ENCODE data around the gene DPM1.

Gene DPM1

DNA sequence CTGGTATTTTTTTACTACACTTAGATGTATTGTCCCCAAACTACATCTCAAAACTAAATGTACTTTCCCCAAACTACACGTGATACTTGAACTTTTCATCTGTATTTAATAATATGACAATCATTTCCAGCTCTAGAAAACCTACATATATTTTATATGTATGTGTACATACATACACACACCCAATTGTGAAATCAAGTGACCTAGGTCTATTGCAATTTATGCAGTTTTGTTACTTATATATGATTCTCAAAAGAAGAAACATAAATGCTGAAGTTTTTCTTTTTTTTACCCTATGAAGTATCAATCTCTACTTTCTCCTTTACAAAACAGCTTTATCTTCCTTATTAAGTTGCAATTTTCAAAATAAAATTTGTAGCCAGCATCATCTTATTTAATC is 31.8 kb downstream of the DPM1 start:
- Mint-ChIP-seq H3K9me3 (no peaks in the 10 kb centered on the region), H3K4me3 (no peak overlapping the region), H3K27ac (no peak overlapping the region), H3K4me1 (peaks cover 74% of the 10 kb centered on the region), H3K27me3 (no peaks in the 10 kb centered on the region)
- ATAC-seq (no peak), DNase-seq (no peak)

DNA sequence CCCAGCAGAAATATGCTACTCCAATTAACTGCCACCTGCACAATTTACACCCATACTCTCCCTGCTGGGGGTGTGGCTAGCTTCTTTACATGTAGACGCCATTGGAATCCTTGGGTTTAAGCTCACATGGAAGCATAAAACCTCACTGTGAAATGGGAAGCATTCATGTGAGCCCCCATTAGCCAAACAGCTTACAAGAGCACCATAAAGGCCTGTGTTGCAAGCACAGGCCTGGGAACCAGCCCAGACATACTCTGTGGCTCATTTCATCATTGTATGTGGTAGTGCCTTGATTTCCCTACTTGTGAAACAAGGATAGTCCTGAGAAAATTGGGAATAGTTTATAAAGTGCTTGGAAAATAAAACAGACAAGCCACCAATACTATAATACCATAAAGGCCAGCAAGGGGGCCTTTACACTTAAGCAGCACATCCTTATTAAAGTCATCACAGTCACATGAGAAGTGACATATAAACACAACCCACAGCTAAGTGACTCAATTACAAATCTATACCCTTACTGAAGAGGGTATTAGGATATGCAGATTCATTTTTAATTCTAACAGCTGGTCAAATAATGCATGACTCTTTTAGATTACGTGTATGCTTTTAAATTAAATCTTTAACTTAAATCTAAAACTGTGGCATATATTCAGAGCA is 33.9 kb downstream of the DPM1 start:
- Mint-ChIP-seq H3K4me1 (peaks cover 90% of the 10 kb centered on the region), H3K27me3 (no peaks in the 10 kb centered on the region), H3K27ac (peak overlapping the region in 1 of 2 donors; percentile 91), H3K9me3 (no peaks in the 10 kb centered on the region), H3K4me3 (no peak overlapping the region)
- DNase-seq (no peak), ATAC-seq (no peak)

DNA sequence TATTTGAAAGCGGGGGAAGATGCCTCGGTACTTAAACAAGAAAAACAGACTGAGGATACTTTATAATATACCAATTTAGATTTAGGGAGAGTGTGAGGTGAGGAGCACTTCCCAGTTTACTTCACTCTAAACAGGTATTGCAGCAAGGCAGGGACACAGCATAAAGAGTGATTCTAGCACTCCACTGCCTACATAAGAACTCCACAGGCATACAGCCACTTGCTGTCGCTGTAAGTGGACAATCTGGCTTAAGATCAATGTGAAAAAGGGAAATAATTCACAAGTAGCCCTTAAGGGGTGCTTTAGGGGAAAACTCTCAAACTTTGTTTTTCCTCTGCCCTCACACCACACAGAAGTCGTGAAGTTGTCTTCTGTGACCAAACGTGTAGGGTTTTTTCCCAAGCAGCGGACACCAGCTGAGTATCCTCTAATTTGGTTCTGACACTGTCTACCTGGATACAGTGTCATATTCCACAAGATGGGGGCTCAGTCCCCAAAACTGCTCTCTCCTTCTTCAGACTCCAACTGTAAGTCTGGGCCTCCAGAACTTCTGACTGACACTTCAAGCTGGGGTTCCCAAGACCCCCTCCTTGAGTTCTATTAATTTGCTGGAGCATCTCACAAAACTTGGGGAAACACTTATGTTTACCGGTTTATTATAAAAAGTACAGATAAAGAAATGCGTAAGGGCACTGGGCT is 36.4 kb downstream of the DPM1 start:
- no peaks in the 10 kb centered on the region for H3K9me3 Mint-ChIP-seq
- no peaks in the 10 kb centered on the region for H3K27me3 Mint-ChIP-seq
- ATAC-seq (no peak), DNase-seq (no peak)
- peak overlapping the region in 1 of 2 donors; percentile 58 for H3K27ac Mint-ChIP-seq
- no peak overlapping the region for H3K4me3 Mint-ChIP-seq
- peaks cover 89% of the 10 kb centered on the region for H3K4me1 Mint-ChIP-seq

DNA sequence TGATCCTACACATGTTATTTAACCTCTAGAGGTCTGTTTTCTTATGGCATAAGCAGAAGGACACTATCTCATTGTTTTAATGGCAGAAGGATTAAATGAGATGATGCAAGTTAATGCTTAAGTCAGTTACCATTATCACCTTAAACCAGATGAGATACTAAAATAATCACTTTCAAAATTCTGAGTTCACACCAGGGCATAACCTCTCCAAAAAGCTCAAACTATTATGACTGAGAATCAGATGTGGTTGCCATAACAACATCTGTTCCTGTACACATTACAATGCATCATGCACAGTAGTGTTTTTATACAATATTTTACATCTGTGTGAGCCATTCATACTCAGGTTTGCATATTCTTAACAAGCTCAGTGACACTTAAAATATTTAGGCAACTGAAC is 37.3 kb downstream of the DPM1 start:
- DNase-seq (no peak), ATAC-seq (peak; percentile 82)
- Mint-ChIP-seq H3K4me3 (no peak overlapping the region), H3K27ac (peak overlapping the region in 1 of 2 donors; percentile 28), H3K4me1 (peaks cover 90% of the 10 kb centered on the region), H3K27me3 (no peaks in the 10 kb centered on the region), H3K9me3 (no peaks in the 10 kb centered on the region)

DNA sequence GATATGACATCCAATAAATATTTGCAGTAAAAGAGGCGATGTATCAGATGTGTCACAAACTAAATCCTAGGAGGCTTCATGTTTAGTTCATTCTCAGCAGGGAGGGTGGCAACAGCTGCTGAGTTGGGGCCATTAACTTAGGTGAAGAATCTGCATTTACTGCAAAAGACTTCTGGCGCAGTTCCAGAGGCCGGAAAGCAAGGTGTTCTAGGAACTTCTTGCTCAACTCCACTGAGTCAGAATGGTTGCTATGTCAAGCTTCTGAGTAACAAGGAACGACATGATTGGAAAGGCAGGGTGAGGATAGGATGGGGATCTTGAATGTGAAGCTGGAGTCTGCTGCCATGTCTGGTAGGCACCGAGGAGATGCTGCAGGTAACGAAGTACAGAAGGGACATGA is 38.8 kb downstream of the DPM1 start:
- no peaks in the 10 kb centered on the region for H3K27me3 Mint-ChIP-seq
- no peak overlapping the region for H3K4me3 Mint-ChIP-seq
- ATAC-seq (no peak), DNase-seq (no peak)
- peak overlapping the region in 1 of 2 donors; percentile 24 for H3K27ac Mint-ChIP-seq
- peaks cover 90% of the 10 kb centered on the region for H3K4me1 Mint-ChIP-seq
- H3K9me3 Mint-ChIP-seq, result no peaks in the 10 kb centered on the region

DNA sequence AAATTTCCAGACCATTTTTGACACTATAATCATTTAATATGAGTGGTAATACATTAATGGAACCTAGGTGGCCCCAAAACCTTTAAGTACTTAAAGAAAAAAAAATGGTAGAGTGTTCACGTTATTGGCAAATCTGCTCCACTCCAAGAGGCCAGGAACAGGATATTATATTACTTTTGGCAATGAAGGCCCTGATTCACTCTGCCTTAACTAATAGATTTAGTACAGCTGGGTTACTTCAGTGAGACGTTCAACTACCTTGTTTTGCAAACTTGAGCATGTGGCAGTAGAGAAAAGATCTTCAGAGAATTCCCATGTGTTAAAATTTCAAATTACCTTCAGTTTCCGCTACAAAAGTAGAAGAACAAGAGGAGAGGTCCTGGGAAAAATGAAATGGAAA is 39.9 kb downstream of the DPM1 start:
- Mint-ChIP-seq H3K27ac (peak overlapping the region in 1 of 2 donors; percentile 84), H3K4me1 (peaks cover 95% of the 10 kb centered on the region), H3K4me3 (no peak overlapping the region), H3K9me3 (no peaks in the 10 kb centered on the region), H3K27me3 (no peaks in the 10 kb centered on the region)
- DNase-seq (no peak), ATAC-seq (no peak)

DNA sequence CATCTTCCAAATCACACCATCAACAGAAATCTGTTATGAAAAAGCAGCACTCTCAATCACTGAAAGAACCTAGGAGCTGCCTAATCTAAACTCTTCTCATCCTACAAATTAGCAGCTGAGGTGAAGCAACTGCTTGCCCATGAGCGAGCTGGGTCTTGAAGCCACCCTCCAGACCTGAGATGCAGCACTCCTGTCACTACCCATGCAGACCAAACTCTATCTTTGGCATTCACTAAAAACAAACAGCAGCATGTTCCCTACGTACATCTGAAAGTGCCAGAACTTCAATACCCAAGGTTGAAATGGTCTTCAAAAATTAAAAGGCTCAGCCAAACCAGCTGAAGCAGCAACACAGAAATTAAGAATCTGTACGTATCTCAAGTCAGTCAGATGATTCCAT is 41.4 kb downstream of the DPM1 start:
- Mint-ChIP-seq H3K27ac (peak overlapping the region in 1 of 2 donors; percentile 55), H3K27me3 (no peaks in the 10 kb centered on the region), H3K4me3 (no peak overlapping the region), H3K9me3 (no peaks in the 10 kb centered on the region), H3K4me1 (peaks cover 94% of the 10 kb centered on the region)
- ATAC-seq, result no peak
- no peak for DNase-seq

DNA sequence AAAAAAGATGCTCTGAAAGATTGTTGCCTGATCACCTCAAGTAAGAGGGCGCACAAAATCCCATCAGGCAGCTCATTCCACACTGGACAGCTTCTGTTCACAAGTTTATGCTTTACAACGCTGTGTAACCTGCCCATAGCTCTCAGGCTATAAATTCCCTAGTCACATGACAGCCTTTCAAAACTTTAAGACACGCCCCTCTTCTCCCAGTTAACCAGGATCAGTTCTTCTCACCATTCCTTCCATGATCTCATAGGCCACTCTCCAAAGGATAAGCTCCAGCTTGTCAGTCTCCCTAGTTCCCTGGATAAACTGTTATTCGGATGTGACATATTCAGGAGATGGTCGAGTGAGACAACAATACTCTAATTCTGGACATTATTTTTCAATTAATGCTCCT is 42.1 kb downstream of the DPM1 start:
- Mint-ChIP-seq H3K9me3 (no peaks in the 10 kb centered on the region), H3K4me1 (peaks cover 94% of the 10 kb centered on the region), H3K27me3 (no peaks in the 10 kb centered on the region), H3K27ac (peak overlapping the region in 1 of 2 donors; percentile 34), H3K4me3 (no peak overlapping the region)
- DNase-seq (no peak), ATAC-seq (no peak)

DNA sequence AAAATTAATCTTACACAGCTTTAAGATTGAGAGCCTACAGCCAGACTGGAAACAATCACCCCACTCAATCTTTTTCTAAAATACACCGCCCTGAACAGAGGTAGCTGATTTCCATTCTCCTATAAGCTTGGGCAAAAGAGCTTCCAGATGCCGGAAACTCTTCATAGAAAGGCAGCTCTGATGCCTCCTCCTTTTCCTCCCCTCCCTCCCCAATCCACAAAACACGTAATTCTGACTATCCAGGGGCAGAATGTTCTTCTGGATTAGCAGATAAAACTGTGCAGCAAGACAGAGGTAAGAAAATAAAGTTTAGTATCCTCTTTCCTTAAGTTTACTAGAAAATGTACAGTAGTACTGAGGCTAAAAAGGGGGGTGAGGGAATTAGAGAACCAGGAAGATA is 42.9 kb downstream of the DPM1 start:
- DNase-seq (no peak), ATAC-seq (no peak)
- Mint-ChIP-seq H3K4me3 (peak overlapping the region in 1 of 2 donors; percentile 40), H3K4me1 (peaks cover 92% of the 10 kb centered on the region), H3K27ac (no peak overlapping the region), H3K9me3 (no peaks in the 10 kb centered on the region), H3K27me3 (no peaks in the 10 kb centered on the region)

DNA sequence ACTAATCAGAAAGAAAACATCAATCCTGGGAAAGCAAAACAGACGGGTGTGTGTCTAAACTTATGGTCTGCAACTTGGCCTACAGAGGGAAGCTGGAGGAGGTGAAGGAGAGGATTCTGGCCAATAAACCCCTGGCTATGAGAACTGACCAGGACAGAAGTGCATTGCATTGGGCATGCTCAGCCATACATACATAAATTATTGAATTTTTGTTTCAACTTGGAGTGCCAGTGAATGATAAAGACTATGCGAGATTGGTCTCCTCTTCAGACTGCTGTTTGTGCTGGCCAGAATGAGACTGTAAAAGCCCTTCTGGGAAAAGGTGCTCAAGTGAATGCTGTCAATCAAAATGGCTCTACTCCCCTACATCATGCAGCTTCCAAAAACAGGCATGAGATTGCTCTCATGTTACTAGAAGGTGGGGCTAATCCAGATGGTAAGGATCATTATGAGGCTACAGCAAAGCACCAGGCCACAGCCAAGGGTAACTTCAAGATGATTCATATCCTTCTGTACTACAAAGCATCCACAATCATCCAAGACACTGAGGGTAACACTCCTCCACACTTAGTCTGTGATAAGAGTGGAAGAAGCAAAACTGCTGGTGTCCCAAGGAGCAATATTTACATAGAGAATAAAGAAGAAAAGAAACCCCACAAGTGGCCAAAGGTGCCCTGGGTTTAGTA is 44.5 kb downstream of the DPM1 start:
- Mint-ChIP-seq H3K9me3 (no peaks in the 10 kb centered on the region), H3K4me1 (peaks cover 89% of the 10 kb centered on the region), H3K4me3 (peak overlapping the region in 1 of 2 donors; percentile 21), H3K27ac (peak overlapping the region; percentile 69 to 85), H3K27me3 (no peaks in the 10 kb centered on the region)
- DNase-seq (peak; percentile 14 to 47), ATAC-seq (peak; percentile 99)

DNA sequence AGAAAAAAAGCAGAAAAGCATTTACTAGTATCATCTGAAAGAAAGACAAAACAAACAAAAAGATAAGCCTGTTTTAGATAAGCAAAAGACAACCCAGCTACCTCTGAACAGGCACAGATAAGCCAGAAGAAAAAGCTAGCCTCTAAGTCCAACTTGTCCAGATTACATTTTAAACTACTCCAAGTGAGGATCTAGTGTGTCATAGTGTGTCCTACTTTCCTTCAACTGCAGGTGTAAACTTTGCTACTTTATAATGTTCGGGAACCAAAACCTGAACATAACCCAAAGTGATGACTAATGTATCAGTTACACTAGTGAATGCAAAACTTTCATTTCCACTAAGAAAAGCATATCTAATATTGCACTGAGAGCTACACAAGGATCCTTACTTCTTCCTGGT is 46.6 kb downstream of the DPM1 start:
- ATAC-seq (peak; percentile 51), DNase-seq (no peak)
- H3K9me3 Mint-ChIP-seq, result no peaks in the 10 kb centered on the region
- H3K4me3 Mint-ChIP-seq, result peak overlapping the region in 1 of 2 donors; percentile 9
- H3K27ac Mint-ChIP-seq, result peak overlapping the region; percentile 43 to 87
- no peaks in the 10 kb centered on the region for H3K27me3 Mint-ChIP-seq
- H3K4me1 Mint-ChIP-seq, result peaks cover 83% of the 10 kb centered on the region

DNA sequence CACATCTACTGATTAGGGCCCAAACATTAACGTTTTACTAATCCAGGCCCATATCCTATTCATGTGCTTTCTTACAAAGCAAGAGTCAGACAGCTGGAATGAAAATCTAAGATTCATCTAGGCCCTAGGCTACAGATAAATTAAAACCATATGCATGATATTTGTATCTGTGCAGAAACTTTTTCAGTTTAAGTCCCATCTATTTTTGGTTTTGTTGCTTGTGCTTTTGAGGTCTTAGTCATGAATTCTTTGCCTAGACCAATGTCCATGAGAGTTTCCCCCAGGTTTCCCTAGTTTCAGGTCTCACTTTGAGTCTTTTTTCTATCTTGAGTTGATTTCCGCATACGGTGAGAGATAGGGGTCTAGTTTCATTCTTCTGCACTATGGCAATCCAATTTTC is 47.3 kb downstream of the DPM1 start:
- H3K4me1 Mint-ChIP-seq, result peaks cover 80% of the 10 kb centered on the region
- H3K9me3 Mint-ChIP-seq, result no peaks in the 10 kb centered on the region
- DNase-seq (no peak), ATAC-seq (no peak)
- H3K27ac Mint-ChIP-seq, result peak overlapping the region; percentile 54 to 69
- H3K27me3 Mint-ChIP-seq, result no peaks in the 10 kb centered on the region
- no peak overlapping the region for H3K4me3 Mint-ChIP-seq

DNA sequence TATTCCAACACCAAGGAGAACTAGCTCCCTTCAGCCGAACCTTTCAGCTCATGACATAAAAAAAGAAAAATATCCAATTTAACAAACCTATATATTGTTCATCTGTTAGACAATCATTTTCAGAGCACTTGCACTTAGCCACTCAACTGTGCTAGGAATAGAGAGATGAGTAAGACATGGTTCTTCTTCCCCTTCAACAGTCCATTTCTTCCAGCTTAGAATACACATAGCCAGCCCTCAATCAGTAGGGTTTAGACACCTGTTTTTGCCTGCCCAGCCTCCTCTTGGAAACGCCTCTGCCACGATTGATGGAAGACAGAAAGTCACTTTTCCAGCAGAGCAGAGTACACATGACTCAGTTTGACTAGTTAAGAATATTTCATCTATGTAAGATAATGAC is 48.9 kb downstream of the DPM1 start:
- DNase-seq, result no peak
- Mint-ChIP-seq H3K9me3 (no peaks in the 10 kb centered on the region), H3K4me3 (no peak overlapping the region), H3K4me1 (peaks cover 69% of the 10 kb centered on the region), H3K27ac (no peak overlapping the region), H3K27me3 (no peaks in the 10 kb centered on the region)
- no peak for ATAC-seq

DNA sequence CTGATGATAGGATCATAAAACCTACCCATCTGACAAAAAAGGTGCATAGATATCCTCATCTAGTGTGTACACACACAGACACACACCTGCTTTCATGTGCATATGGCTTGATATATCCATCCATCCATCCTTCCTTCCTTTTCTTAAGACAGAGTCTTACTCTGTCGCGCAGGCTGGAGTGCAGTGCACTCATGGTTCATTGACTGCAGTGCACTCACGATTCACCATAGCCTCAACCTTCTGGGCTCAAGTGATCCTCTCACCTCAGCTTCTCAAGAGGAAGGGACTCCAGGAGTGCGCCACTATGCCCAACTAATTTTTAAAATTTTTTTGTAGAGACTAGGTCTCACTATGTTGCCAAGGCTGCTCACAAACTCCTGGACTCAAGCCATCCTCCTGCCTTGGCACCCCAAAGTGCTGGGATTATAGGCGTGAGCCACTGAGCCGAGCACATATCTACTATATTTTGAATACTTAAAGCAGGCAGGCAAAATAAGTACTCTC is 54.2 kb downstream of the DPM1 start:
- Mint-ChIP-seq H3K4me1 (peaks cover 22% of the 10 kb centered on the region), H3K27ac (no peak overlapping the region), H3K27me3 (no peaks in the 10 kb centered on the region), H3K9me3 (no peaks in the 10 kb centered on the region), H3K4me3 (no peak overlapping the region)
- no peak for ATAC-seq
- no peak for DNase-seq

DNA sequence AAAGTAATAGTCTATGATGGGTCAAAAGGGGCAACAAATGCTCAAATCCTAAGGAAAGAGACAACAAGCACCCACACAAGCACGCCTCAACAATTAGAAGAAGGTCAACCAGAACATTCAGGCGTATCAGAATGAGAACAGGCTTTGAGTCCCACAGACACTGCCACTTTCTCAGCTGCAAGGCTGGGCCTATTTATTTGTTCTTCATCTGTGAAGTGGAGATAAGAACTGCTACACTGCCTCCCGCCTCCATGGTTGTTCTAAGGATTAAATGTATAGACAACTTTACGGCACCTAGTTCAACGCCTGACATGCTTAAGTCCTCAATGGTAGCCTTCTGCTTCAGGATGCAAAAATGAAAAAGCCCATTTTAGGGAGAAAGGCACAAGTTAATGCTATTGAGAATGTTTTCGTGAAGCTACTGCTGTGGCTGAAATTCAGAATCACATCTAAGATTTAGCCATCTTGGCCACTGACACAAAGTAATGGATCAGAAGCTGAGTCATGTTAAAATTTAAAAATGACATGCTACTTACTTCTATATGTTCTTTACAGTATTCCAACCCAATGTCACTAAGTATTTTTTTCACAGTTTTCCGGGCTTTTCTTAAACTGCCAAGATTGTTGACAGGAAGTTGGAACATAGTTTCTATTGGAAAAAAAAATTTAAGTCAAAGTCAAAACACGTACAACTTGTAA is 54.8 kb downstream of the DPM1 start:
- H3K9me3 Mint-ChIP-seq, result no peaks in the 10 kb centered on the region
- DNase-seq (no peak), ATAC-seq (no peak)
- H3K27me3 Mint-ChIP-seq, result no peaks in the 10 kb centered on the region
- H3K4me1 Mint-ChIP-seq, result peaks cover 22% of the 10 kb centered on the region
- H3K4me3 Mint-ChIP-seq, result no peak overlapping the region
- peak overlapping the region in 1 of 2 donors; percentile 7 for H3K27ac Mint-ChIP-seq
